Stomach (tissue), 4 donors: ENCODE measurements around the gene OR6K6.

ENCODE experiments used
- EP300 ChIP-seq: sonication (generic); formaldehyde crosslinking; IDR thresholded peaks from one replicate; pipeline ENCODE4 v1.6.1; 2017; ENCODE audit warnings: antibody characterized with exemption
- POLR2A ChIP-seq, 4 donors: fragments of 450-650 bp; IDR thresholded peaks; one replicate each; pipeline ENCODE4 v1.6.1; 2016; ENCODE audit warnings: antibody characterized with exemption in 4 of 4, control low read depth in 2 of 4, mild to moderate bottlenecking in 1 of 4, moderate library complexity in 1 of 4
- TF ChIP-seq, protein P1 (sequence below), 7 experiments: fragments of 450-650 bp in 4 of 7; fragments of 200-600 bp in 3 of 7; sonication (generic) in 3 of 7; IDR thresholded peaks; one replicate each; pipeline ENCODE4 v1.5.1; 2016 to 2019; ENCODE audit warnings: antibody characterized with exemption in 7 of 7, control low read depth in 2 of 7, mild to moderate bottlenecking in 1 of 7

DNA sequence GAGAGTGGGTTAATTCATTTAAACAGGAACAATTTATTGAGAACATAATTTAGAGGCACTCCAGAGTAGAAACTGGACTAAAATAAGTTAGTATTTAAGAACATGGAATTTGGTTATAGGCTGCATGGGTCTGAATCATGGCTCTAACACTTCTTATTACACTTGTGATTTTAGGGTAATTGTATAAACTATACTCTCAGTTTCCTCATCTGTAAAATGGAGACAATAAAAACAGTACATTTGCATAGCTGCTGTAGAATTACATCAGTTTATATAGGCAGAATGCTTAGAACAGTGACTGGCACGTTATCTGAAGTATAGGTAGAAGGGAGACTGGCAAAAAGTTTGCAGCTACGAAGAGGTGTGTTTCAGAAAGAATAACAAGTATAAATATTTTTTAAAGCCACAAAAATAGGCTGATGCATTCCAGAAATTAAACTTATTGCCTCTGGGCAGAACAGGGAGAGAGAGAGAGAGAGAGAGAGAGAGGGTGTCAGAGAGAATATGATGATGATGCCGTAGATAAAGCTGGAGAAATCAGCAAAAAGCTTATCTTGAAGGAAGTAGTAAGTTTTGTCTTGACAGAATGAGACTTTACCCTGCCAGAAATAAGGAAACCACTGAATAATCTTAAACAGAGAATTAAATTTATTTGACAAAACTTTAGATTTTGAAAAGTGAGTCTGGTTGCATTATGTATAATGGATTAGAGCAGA lies 25.9 kb upstream of the OR6K6 start:
- TF ChIP-seq, protein P1, sequence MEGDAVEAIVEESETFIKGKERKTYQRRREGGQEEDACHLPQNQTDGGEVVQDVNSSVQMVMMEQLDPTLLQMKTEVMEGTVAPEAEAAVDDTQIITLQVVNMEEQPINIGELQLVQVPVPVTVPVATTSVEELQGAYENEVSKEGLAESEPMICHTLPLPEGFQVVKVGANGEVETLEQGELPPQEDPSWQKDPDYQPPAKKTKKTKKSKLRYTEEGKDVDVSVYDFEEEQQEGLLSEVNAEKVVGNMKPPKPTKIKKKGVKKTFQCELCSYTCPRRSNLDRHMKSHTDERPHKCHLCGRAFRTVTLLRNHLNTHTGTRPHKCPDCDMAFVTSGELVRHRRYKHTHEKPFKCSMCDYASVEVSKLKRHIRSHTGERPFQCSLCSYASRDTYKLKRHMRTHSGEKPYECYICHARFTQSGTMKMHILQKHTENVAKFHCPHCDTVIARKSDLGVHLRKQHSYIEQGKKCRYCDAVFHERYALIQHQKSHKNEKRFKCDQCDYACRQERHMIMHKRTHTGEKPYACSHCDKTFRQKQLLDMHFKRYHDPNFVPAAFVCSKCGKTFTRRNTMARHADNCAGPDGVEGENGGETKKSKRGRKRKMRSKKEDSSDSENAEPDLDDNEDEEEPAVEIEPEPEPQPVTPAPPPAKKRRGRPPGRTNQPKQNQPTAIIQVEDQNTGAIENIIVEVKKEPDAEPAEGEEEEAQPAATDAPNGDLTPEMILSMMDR (IDR thresholded peaks at IDR 0.05) = no peak
- TF ChIP-seq POLR2A (IDR thresholded peaks at IDR 0.05) (no peak), EP300 (no peak)
